Left forelimb (tissue), 1 donor: ENCODE data around the gene MN1.

ENCODE experiments used
- DNase-seq: peaks from one replicate; pipeline ENCODE4 v3.0.0-alpha.2; 2018; ENCODE audit warnings: low spot score

MN1 gene

GRCh38 chr22:27801616-27802345 is at the start of gene MN1:
TSS of gene MN1 (minus strand) at chr22:27801756. CDS start at chr22:27800543, 1,213 bp downstream.
- DNase-seq = peak; percentile 87

DNA sequence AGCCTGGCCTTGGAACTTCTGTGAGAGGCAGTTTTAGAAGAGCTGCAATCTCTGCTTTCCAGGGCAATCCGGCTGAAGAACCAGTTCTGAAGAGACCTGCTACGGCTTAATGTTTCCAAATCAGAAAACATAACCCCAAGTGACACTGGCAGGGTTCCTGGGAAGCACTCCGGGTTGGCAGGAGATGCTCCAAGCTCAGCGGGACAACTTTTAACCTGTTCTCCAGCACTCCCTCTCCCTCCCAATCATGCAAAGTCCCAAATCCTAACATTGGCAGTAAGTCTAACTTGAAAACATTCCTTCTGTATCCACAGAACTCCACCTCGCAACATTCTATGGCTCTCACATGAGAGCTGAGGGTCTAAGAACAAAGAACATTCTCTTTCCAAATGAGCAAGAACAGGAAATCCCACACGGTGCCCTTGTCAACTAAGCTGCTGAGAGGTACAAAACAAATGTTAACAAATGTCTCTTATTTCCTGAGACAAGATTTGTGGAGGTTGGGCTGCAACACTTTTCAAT is 48.5 kb upstream of the MN1 start:
- no peak for DNase-seq

GRCh38 chr22:27848005-27848404 is 46.4 kb upstream of the MN1 start:
- DNase-seq = no peak

DNA sequence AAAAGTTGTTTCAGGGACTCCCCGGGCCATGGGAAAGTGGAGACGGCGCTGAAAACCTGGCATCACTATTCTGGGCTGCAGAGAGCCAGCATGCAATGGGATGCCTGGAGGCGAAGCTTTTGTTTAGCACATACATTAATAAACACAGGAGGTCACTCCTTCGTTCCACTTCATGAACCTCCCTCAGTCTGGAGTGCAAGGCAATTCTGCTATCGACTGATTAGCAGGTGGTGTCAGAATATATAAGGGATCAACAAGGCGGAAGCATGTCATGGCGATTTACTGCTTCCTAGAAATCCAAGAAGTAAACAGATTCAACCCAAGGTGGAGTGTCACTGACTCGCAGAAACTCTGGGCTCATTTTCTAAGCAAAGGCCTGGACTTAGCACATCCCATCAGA is 45.4 kb upstream of the MN1 start:
- DNase-seq = no peak

DNA sequence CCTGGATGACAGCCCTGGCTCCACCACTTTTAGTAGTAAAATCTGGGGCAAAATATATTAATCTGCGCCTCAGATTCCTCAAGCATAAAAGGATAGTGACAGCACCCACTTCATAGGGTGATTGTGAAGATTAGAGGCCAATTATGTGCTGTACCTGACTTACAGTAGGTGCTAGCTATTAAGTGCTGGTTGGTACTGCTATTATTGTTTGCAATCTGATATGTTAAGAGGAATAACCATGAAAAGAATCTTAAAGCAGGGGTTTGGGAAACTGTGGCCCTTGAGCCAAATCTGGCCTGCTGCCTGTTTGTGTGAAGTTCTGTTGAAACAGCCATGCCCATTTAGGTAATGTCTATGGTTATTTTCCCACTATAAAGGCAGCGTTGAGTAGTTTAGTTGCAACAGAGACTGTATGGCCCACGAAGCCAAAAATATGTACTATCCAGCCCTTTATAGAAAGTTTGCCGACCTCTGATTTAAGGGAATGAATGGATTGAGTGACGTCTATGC is 44.7 kb upstream of the MN1 start:
- no peak for DNase-seq

DNA sequence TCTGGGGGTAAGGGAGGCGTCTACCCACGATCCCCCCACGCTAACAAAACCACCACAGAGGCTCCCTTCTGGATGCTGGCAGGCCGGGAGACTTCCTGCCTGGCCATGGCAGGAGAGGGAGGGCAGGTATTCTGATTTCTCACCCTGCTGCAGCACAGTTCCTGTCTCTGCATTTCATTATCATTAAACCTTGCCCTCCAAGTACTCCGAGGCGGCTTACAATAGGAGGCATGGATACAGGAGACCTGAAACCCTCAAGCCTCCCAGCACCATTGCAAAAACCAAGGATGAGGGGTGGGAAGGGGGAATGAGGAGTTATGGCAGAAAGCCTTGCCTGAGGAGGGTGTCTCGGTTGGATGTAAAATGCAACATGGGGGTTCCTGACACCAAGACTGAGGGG is 44.1 kb upstream of the MN1 start:
- no peak for DNase-seq

GRCh38 chr22:27844656-27845591 is 43.4 kb upstream of the MN1 start:
- no peak for DNase-seq

GRCh38 chr22:27844256-27844655 is 42.7 kb upstream of the MN1 start:
- no peak for DNase-seq

DNA sequence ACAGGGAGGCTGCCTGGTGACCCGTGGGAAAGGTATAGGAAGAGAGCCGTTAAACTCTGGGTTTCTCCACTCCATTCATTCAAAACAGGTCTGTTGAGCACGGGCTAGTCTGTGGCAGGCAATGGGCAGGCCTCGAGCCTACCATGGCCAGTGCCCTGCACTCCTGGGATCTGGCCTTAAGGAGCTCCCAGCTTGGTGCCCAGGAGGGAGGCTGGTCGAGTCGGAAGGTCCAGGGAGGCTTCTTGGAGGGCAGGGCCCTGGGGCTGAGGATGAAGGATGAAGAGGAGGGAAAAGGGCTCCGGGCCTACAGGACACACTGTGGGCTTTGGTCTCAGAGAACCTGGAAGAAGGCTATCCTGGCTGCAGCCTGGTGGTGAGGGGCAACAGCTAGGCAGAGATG is 41.9 kb upstream of the MN1 start:
- no peak for DNase-seq

- no peak for DNase-seq
Observed at GRCh38 chr22:27842669-27843431, 41.3 kb upstream of the MN1 start.

DNA sequence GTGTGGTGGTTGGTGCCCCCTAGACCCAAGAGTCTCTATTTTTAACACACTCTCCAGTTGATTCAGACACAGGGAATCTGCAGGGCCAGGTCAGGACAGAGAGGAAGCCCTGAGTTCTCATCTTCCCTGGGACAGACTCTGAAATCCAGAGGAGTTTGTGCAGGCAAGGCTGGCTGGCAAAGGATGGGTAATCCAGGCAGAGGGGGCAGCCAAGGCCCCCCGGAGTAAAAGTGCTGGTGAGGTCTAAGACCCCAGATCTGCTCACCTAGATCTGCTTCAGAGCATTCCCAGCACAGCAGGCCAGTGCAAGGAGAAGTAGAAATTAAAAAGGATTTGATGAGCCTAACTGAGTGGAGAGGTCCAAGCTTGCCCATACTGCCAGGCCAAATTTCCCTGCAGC is 40.6 kb upstream of the MN1 start:
- DNase-seq = peak; percentile 51

- DNase-seq = peak; percentile 23
Observed at GRCh38 chr22:27840436-27840835, 38.9 kb upstream of the MN1 start.

- peak; percentile 53 for DNase-seq
Observed at GRCh38 chr22:27839057-27839660, 37.6 kb upstream of the MN1 start.

- no peak for DNase-seq
Observed at GRCh38 chr22:27836181-27836580, 34.6 kb upstream of the MN1 start.

DNA sequence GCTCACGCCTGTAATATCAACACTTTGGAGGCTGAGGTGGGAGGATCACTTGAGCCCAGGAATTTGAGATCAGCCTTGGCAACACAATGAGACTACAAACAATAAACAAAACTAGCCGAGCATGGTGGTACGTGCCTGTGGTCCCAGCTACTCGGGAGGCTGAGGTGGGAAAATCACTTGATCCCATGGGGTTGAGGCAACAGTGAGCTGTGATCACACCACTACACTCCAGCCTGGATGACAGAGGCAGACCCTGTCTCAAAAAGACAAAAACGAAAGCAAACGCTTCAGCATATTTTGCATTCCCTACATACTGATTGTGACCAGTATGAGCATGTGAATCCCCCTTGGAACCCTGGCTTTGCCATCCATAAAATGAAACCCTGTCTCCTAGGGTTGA is 33.9 kb upstream of the MN1 start:
- DNase-seq = no peak

GRCh38 chr22:27834364-27835185 is 33.0 kb upstream of the MN1 start:
- DNase-seq = no peak

DNA sequence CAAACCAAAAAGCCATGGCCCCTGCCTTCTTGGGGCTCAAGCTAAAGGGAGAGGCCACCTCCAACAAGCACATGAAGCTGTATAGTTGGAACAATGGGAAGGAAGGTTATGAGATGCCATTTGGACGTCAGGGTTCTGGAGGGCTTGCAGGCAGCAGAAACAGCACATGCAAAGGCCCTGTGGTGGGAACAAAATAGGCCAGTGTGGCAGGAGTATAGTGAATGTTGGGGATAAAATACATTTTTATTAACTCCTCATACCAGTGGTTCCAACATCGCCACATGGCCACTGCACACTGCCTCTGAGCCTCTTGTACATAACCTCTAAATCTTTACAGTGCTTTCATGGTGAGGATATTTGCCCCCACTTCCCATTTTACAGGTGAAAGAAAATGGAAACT is 32.2 kb upstream of the MN1 start:
- no peak for DNase-seq

- DNase-seq = no peak
Observed at GRCh38 chr22:27832606-27833005, 31.1 kb upstream of the MN1 start.

GRCh38 chr22:27829620-27830019 is 28.1 kb upstream of the MN1 start:
- DNase-seq = no peak
